Activated CD4-positive, alpha-beta T cell treated with anti-CD3 and anti-CD28 coated beads for 36 hours (primary cell): Measurements from ENCODE around the gene IL1A. TPM values are rescaled to one million over a fixed set of nuclear protein-coding genes. Genes with fewer than 3 reads are reported as not detected.

Experiments
- ATAC-seq: fragments of 200-7000 bp; cut with Tn5 transposase; one replicate; pipeline ENCODE4 v1.10.0; 2021; ENCODE audit warnings: mild to moderate bottlenecking, moderate library complexity
- CTCF ChIA-PET: fragments of 350-600 bp; sonication (Branson Sonifier 250); formaldehyde crosslinking; loops from one replicate; lab custom pipeline; 2021; ENCODE audit warnings: antibody characterized with exemption; lab: Charles Lee
- POLR2A ChIA-PET: fragments of 350-600 bp; sonication (Branson Sonifier 250); formaldehyde crosslinking; loops from one replicate; lab custom pipeline; 2021; ENCODE audit warnings: antibody characterized with exemption, inconsistent platforms; lab: Charles Lee
- DNase-seq: peaks from one replicate; pipeline ENCODE4 v3.0.0-alpha.2; 2020
- H3K27ac Mint-ChIP-seq: one replicate; pipeline ENCODE4 v1.8.0; 2021; ENCODE audit warnings: mixed read lengths
- H3K27me3 Mint-ChIP-seq: one replicate; pipeline ENCODE4 v1.8.0; 2021; ENCODE audit warnings: mixed read lengths
- H3K36me3 Mint-ChIP-seq: one replicate; pipeline ENCODE4 v1.8.0; 2021; ENCODE audit warnings: low read depth, mixed read lengths
- H3K4me1 Mint-ChIP-seq: one replicate; pipeline ENCODE4 v1.8.0; 2021; ENCODE audit warnings: mixed read lengths
- H3K4me3 Mint-ChIP-seq: one replicate; pipeline ENCODE4 v1.8.0; 2021; ENCODE audit warnings: mild to moderate bottlenecking, moderate library complexity, mixed read lengths
- H3K9me3 Mint-ChIP-seq: one replicate; pipeline ENCODE4 v1.8.0; 2021; ENCODE audit warnings: low read depth, mixed read lengths
- intact Hi-C, 2 experiments: fragments of 100-400 bp; cut with DNase I in 1 of 2; cut with micrococcal nuclease in 1 of 2; formaldehyde crosslinking; loops; one replicate each; pipeline versions ENCODE4 v1.14.2 to v1.15.1; 2022 to 2024; cut with DNase I, micrococcal nuclease
- total RNA-seq, 2 experiments: library from RNA; stranded (reverse); gene quantifications; one replicate each; pipeline ENCODE4 v1.2.3, GENCODE V29; 2021

IL1A gene
- total RNA-seq, 2 experiments from 2014 or later = 6.6 to 6.9 TPM

DNA sequence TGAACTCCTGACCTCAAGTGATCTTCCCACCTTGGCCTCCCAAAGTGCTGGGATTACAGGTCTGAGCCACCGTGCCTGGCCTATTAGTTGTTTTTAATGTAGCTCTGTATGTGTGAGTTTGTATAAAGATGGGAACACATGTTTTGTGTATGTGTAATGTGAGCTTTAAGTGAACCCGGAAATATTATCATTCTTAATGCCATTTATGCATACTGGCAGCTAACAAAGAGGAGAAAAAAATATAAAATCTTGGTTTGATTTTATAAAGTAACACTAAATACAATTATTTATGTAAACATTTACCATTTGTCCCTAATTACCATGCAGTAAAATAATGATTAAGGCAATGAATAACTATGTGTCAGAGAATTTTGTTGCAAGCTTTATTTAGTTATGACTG is 10.7 kb downstream of the IL1A start:
- intact Hi-C loops = no loop called here
- Mint-ChIP-seq H3K27me3 (peaks cover 11% of the 10 kb centered on the region), H3K9me3 (no peaks in the 10 kb centered on the region), H3K4me3 (no peak overlapping the region), H3K4me1 (peaks cover 12% of the 10 kb centered on the region), H3K27ac (no peak overlapping the region), H3K36me3 (no peaks in the 10 kb centered on the region)
- ATAC-seq (no peak), DNase-seq (no peak)
- CTCF ChIA-PET = interaction anchor here (0.6 to 1.3 kb wide), 5 partner anchors 10 to 718 kb away, joined by 3 to 5 read pairs (median 3); partner anchors contain the start of genes IL1A and TMEM87B
- POLR2A ChIA-PET = no interaction called here

DNA sequence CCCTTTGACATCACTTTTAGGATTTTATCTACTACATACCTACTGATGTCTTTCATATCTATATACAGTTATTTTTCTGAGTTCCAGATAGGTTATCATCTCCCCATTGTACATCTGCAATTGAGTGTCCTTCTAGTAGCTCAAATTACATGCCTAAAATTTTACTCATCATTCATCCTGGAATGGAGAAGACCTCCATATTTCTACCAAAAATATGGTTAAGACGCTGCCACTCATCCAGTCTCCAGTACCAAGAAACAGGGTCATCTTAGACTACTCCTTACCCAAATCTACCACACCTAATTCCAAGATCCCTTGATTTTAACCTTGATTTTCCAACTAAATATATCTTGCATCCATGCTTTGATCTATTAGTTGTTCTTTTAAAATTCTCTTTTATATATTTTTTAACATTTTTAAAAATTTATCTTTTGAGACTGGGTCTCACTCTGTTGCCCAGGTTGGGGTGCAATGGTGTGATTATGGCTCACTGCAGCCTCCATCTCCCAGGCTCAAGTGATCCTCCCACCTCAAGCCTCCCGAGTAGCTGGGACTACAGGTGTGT is 11.3 kb downstream of the IL1A start:
- CTCF ChIA-PET = interaction anchor here (0.6 to 1.3 kb wide), 4 partner anchors 12 to 718 kb away, joined by 3 to 5 read pairs (median 4); partner anchors contain the start of genes IL1A and TMEM87B
- H3K36me3 Mint-ChIP-seq = no peaks in the 10 kb centered on the region
- no peak overlapping the region for H3K4me3 Mint-ChIP-seq
- no peak for DNase-seq
- H3K27me3 Mint-ChIP-seq = peaks cover 11% of the 10 kb centered on the region
- POLR2A ChIA-PET = no interaction called here
- H3K27ac Mint-ChIP-seq = no peak overlapping the region
- H3K9me3 Mint-ChIP-seq = no peaks in the 10 kb centered on the region
- peaks cover 15% of the 10 kb centered on the region for H3K4me1 Mint-ChIP-seq
- no peak for ATAC-seq
- intact Hi-C loops = no loop called here

GRCh38 chr2:112772322-112772721 is 12.0 kb downstream of the IL1A start:
- intact Hi-C loops = no loop called here
- ATAC-seq (no peak), DNase-seq (no peak)
- no peaks in the 10 kb centered on the region for H3K36me3 Mint-ChIP-seq
- no peak overlapping the region for H3K4me3 Mint-ChIP-seq
- ChIA-PET CTCF (interaction anchor here (0.8 to 1.0 kb wide), 2 partner anchors 13 to 170 kb away, joined by 3 read pairs; no protein-coding TSS in a partner anchor), POLR2A (no interaction called here)
- H3K27me3 Mint-ChIP-seq = peaks cover 5% of the 10 kb centered on the region
- peaks cover 16% of the 10 kb centered on the region for H3K4me1 Mint-ChIP-seq
- no peaks in the 10 kb centered on the region for H3K9me3 Mint-ChIP-seq
- no peak overlapping the region for H3K27ac Mint-ChIP-seq

GRCh38 chr2:112768432-112768831 is 15.9 kb downstream of the IL1A start:
- Mint-ChIP-seq H3K27ac (no peak overlapping the region), H3K9me3 (no peaks in the 10 kb centered on the region), H3K27me3 (no peaks in the 10 kb centered on the region), H3K4me3 (no peak overlapping the region), H3K36me3 (peaks cover 4% of the 10 kb centered on the region), H3K4me1 (peaks cover 18% of the 10 kb centered on the region)
- DNase-seq (no peak), ATAC-seq (no peak)
- CTCF ChIA-PET = interaction anchor here (0.7 to 0.9 kb wide), 3 partner anchors 18 to 41 kb away, joined by 3 to 4 read pairs (median 3); no protein-coding TSS in a partner anchor
- POLR2A ChIA-PET = no interaction called here
- intact Hi-C loops = loop anchor here in 1 of 2 experiments (10.0 kb wide), 1 partner anchor 584 kb away; no protein-coding TSS in a partner anchor

GRCh38 chr2:112767693-112768330 is 16.5 kb downstream of the IL1A start:
- POLR2A ChIA-PET = no interaction called here
- H3K27ac Mint-ChIP-seq = peak overlapping the region; percentile 40
- intact Hi-C loops = loop anchor here in 1 of 2 experiments (10.0 kb wide), 1 partner anchor 583 kb away; no protein-coding TSS in a partner anchor

DNA sequence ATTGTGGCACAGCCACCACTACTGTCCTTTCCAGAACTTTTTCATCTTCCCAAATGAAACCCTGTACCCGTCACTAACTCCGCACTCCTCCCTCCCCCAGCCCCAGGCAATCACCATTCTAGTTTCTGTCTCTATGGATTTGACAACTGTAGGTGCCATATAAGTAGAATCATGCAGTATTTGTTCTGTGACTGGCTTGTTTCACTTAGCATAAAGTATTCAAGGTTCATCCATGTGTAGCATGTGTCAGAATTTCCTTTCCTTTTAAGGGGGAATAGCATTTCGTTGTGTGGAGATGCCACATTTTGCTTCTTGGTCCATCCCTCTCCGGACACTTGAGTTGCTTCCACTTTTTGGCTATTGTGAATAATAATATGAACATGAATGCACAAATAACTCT is 19.0 kb downstream of the IL1A start:
- Mint-ChIP-seq H3K4me1 (peaks cover 25% of the 10 kb centered on the region), H3K9me3 (no peaks in the 10 kb centered on the region), H3K27ac (peak overlapping the region; percentile 95), H3K27me3 (no peaks in the 10 kb centered on the region), H3K4me3 (peak overlapping the region; percentile 96), H3K36me3 (peaks cover 20% of the 10 kb centered on the region)
- ChIA-PET CTCF (interaction anchor here (1.3 kb wide), 1 partner anchor 176 kb away, joined by 3 read pairs; no protein-coding TSS in a partner anchor), POLR2A (interaction anchor here (0.6 kb wide), 1 partner anchor 19 kb away, joined by 3 read pairs; the partner anchor contains the start of gene IL1A)
- ATAC-seq (no peak), DNase-seq (peak; percentile 20)
- intact Hi-C loops = loop anchor here in 1 of 2 experiments (10.0 kb wide), 1 partner anchor 580 kb away; no protein-coding TSS in a partner anchor

More at GRCh38 chr2:112767693-112768330, 16.5 kb downstream of the IL1A start:
- H3K27me3 Mint-ChIP-seq = no peaks in the 10 kb centered on the region
- H3K9me3 Mint-ChIP-seq = no peaks in the 10 kb centered on the region
- no peak for ATAC-seq
- no peak overlapping the region for H3K4me3 Mint-ChIP-seq
- no peak for DNase-seq
- CTCF ChIA-PET = interaction anchor here (0.8 kb wide), 1 partner anchor 28 kb away, joined by 3 read pairs; no protein-coding TSS in a partner anchor
- peaks cover 24% of the 10 kb centered on the region for H3K4me1 Mint-ChIP-seq
- H3K36me3 Mint-ChIP-seq = peaks cover 7% of the 10 kb centered on the region

- intact Hi-C loops = loop anchor here in 1 of 2 experiments (1.0 to 10.0 kb wide), 6 partner anchors 119 to 707 kb away; partner anchors contain the start of genes CHCHD5, POLR1B, SLC20A1 and TMEM87B
- CTCF ChIA-PET = interaction anchor here (0.5 to 5.8 kb wide), 5 partner anchors 15 to 197 kb away, joined by 3 to 42 read pairs (median 3); no protein-coding TSS in a partner anchor
- Mint-ChIP-seq H3K4me3 (peak within 1 kb of the TSS; percentile 96), H3K27ac (peak within 1 kb of the TSS; percentile 95), H3K36me3 (peaks cover 22% of the 10 kb centered on the region), H3K27me3 (no peaks in the 10 kb centered on the region), H3K4me1 (peaks cover 25% of the 10 kb centered on the region), H3K9me3 (no peaks in the 10 kb centered on the region)
- POLR2A ChIA-PET = no interaction called here
- ATAC-seq (peak; percentile 97), DNase-seq (peak; percentile 98)
Measured at GRCh38 chr2:112764071-112765044, 19.9 kb downstream of the IL1A start, which contains the start of gene CKAP2L. TSS of gene CKAP2L (minus strand) at chr2:112764609. CDS start at chr2:112764598, 11 bp downstream.

DNA sequence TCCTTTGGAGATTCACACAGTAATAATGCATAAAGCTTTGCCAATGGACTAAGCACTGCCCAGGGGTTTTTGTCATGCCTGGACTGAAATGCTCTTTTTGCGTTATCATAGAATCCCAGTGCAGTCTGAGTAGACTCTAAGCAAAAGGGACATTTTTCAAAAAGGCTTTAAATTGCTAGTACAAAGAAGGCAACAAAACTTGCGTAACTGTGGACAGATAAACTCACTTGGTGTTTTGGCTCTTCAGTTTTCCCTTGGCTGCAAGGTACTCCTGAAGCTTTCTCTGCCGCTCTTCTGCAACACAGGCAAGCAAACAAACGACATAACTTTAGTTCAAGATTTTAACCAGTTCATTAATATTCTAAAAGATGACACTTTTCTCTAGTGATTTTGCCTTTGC is 22.0 kb downstream of the IL1A start:
- Mint-ChIP-seq H3K27me3 (no peaks in the 10 kb centered on the region), H3K9me3 (no peaks in the 10 kb centered on the region), H3K4me3 (no peak overlapping the region), H3K4me1 (peaks cover 18% of the 10 kb centered on the region), H3K36me3 (peaks cover 34% of the 10 kb centered on the region), H3K27ac (no peak overlapping the region)
- intact Hi-C loops = loop anchor here in 1 of 2 experiments (5.0 to 10.0 kb wide), 2 partner anchors 577 to 705 kb away; partner anchors contain the start of gene TMEM87B
- POLR2A ChIA-PET = no interaction called here
- ATAC-seq (no peak), DNase-seq (no peak)
- CTCF ChIA-PET = interaction anchor here (0.6 to 5.8 kb wide), 6 partner anchors 13 to 628 kb away, joined by 3 to 42 read pairs (median 6); no protein-coding TSS in a partner anchor

DNA sequence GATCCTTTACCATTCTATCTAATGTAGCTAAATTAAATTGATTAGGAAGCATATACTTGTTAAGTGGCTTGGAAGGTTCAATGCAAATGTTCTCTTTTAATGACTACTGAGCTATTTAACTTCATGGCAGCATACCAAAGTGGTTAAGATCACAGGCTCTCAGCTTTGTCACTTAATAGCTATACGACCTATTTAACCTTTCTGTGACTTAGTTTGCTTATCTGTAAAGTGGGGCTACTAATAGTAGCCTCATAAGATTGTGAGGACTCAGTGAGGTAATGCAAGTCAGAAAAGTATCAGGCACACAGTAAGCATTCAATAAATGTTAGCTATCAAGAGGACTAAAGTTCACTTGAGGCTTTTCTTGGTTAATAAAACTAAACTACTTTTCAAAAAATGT is 24.1 kb downstream of the IL1A start:
- Mint-ChIP-seq H3K27ac (no peak overlapping the region), H3K9me3 (no peaks in the 10 kb centered on the region), H3K4me3 (no peak overlapping the region), H3K27me3 (no peaks in the 10 kb centered on the region), H3K4me1 (peaks cover 17% of the 10 kb centered on the region), H3K36me3 (peaks cover 53% of the 10 kb centered on the region)
- DNase-seq = no peak
- intact Hi-C loops = loop anchor here in 1 of 2 experiments (5.0 to 10.0 kb wide), 2 partner anchors 575 to 703 kb away; partner anchors contain the start of gene TMEM87B
- no peak for ATAC-seq
- ChIA-PET POLR2A (no interaction called here), CTCF (interaction anchor here (0.6 to 5.8 kb wide), 4 partner anchors 11 to 182 kb away, joined by 3 to 42 read pairs (median 8); no protein-coding TSS in a partner anchor)

- H3K27ac Mint-ChIP-seq = no peak overlapping the region
- intact Hi-C loops = no loop called here
- CTCF ChIA-PET = interaction anchor here (5.8 kb wide), 1 partner anchor 9 kb away, joined by 42 read pairs; no protein-coding TSS in a partner anchor
Measured at GRCh38 chr2:112758711-112759110, 25.6 kb downstream of the IL1A start.

More at GRCh38 chr2:112758711-112759110, 25.6 kb downstream of the IL1A start:
- no peak overlapping the region for H3K4me3 Mint-ChIP-seq
- peaks cover 14% of the 10 kb centered on the region for H3K4me1 Mint-ChIP-seq
- H3K9me3 Mint-ChIP-seq = no peaks in the 10 kb centered on the region
- no peaks in the 10 kb centered on the region for H3K27me3 Mint-ChIP-seq
- ATAC-seq = no peak
- POLR2A ChIA-PET = no interaction called here
- peaks cover 64% of the 10 kb centered on the region for H3K36me3 Mint-ChIP-seq
- no peak for DNase-seq
